Neural cell (in vitro differentiated cells): ENCODE measurements around the gene MOCS1. TPM values are rescaled to one million over a fixed set of nuclear protein-coding genes. Genes with fewer than 3 reads are reported as not detected.

Experiments
- H2AFZ ChIP-seq: fragments of 200-600, 300-800 bp; sonication (generic), shearing (Covaris generic); 2 replicates; pipeline ENCODE4 v1.6.0; 2014; ENCODE audit warnings: low read depth, mild to moderate bottlenecking, antibody characterized with exemption, low read length, moderate library complexity
- H3F3A ChIP-seq: fragments of 200-600 bp; shearing (Covaris generic); 2 replicates; pipeline ENCODE4 v1.6.1; 2016; ENCODE audit warnings: mild to moderate bottlenecking, moderate library complexity, mixed read lengths, antibody characterized with exemption, low read length; ENCODE audit not compliant: insufficient read depth, poor library complexity, severe bottlenecking
- H3K27ac ChIP-seq: fragments of 200-600, 300-800 bp; sonication (generic), shearing (Covaris generic); 2 replicates; pipeline ENCODE4 v1.5.1; 2014; ENCODE audit warnings: mild to moderate bottlenecking, low read length, moderate library complexity
- H3K27me3 ChIP-seq: fragments of 300-800, 200-600 bp; sonication (generic), shearing (Covaris generic); 2 replicates; pipeline ENCODE4 v1.6.0; 2014; ENCODE audit warnings: mild to moderate bottlenecking, low read depth, low read length, moderate library complexity; ENCODE audit not compliant: insufficient read depth
- H3K36me3 ChIP-seq: fragments of 300-800, 200-600 bp; sonication (generic), shearing (Covaris generic); 2 replicates; pipeline ENCODE4 v1.5.1; 2014; ENCODE audit warnings: mild to moderate bottlenecking, antibody characterized with exemption, low read length, moderate library complexity; ENCODE audit not compliant: insufficient read depth
- H3K4me2 ChIP-seq: fragments of 300-800, 200-600 bp; sonication (generic), shearing (Covaris generic); 2 replicates; pipeline ENCODE4 v1.6.0; 2014; ENCODE audit warnings: mild to moderate bottlenecking, low read length
- H3K4me3 ChIP-seq: fragments of 300-800, 200-600 bp; sonication (generic), shearing (Covaris generic); 2 replicates; pipeline ENCODE4 v1.5.1; 2014; ENCODE audit warnings: mild to moderate bottlenecking, low read length, moderate library complexity
- H3K79me2 ChIP-seq: fragments of 200-600 bp; shearing (Covaris generic); replicated peaks from 2 replicates; pipeline ENCODE4 v1.6.0; 2014; ENCODE audit warnings: mild to moderate bottlenecking, low read length, moderate library complexity; ENCODE audit not compliant: insufficient read depth
- H3K9ac ChIP-seq: fragments of 300-800, 200-600 bp; sonication (generic), shearing (Covaris generic); 2 replicates; pipeline ENCODE4 v1.6.1; 2016; ENCODE audit warnings: mild to moderate bottlenecking, low read length, mixed read lengths
- H3K9me2 ChIP-seq: fragments of 200-600 bp; shearing (Covaris generic); 2 replicates; pipeline ENCODE4 v1.6.1; 2016; ENCODE audit warnings: mild to moderate bottlenecking, low read length, mixed read lengths; ENCODE audit not compliant: insufficient read depth
- H3K9me3 ChIP-seq: fragments of 200-600, 300-800 bp; sonication (generic), shearing (Covaris generic); 2 replicates; pipeline ENCODE4 v1.6.1; 2016; ENCODE audit warnings: mild to moderate bottlenecking, mixed run types, low read length, moderate library complexity, mixed read lengths
- H4K20me1 ChIP-seq: fragments of 200-600 bp; shearing (Covaris generic); 2 replicates; pipeline ENCODE4 v1.6.1; 2016; ENCODE audit warnings: mild to moderate bottlenecking, mixed run types; ENCODE audit not compliant: insufficient read depth
- EP300 ChIP-seq: fragments of 450-650 bp; conservative IDR thresholded peaks from 2 replicates; pipeline ENCODE4 v1.6.1; 2014; ENCODE audit warnings: antibody characterized with exemption, mild to moderate bottlenecking, moderate library complexity; ENCODE audit not compliant: poor library complexity, severe bottlenecking
- EZH2 ChIP-seq: fragments of 200-600, 300-800 bp; shearing (Covaris generic), sonication (generic); IDR thresholded peaks from 2 replicates; pipeline ENCODE4 v1.6.1; 2014; ENCODE audit warnings: antibody characterized with exemption, low read length, borderline replicate concordance, mild to moderate bottlenecking; ENCODE audit not compliant: insufficient read depth, poor library complexity, severe bottlenecking
- MXI1 ChIP-seq: fragments of 450-650 bp; conservative IDR thresholded peaks from 2 replicates; pipeline ENCODE4 v1.6.1; 2014; ENCODE audit warnings: antibody characterized with exemption, mild to moderate bottlenecking; ENCODE audit not compliant: poor library complexity, severe bottlenecking
- POLR2AphosphoS5 ChIP-seq: IDR thresholded peaks from 2 replicates; pipeline ENCODE4 v1.6.1; 2012
- RAD21 ChIP-seq: fragments of 450-650 bp; conservative IDR thresholded peaks from 2 replicates; pipeline ENCODE4 v1.6.1; 2014; ENCODE audit warnings: antibody characterized with exemption, mild to moderate bottlenecking, moderate library complexity
- SMC3 ChIP-seq: fragments of 450-650 bp; conservative IDR thresholded peaks from 2 replicates; pipeline ENCODE4 v1.6.1; 2014; ENCODE audit warnings: antibody characterized with exemption, mild to moderate bottlenecking, moderate library complexity; ENCODE audit not compliant: poor library complexity
- TAF1 ChIP-seq: IDR thresholded peaks from 2 replicates; pipeline ENCODE4 v1.6.1; 2012; ENCODE audit warnings: low read depth
- polyA plus RNA-seq: library from polyadenylated mRNA; depleted of rRNA; stranded (reverse); fragments of >200 nt; gene quantifications from 2 replicates; pipeline ENCODE4 v1.2.3, GENCODE V29; 2014
- TF ChIP-seq, protein P1 (sequence below): fragments of 450-650 bp; IDR thresholded peaks from 2 replicates; pipeline ENCODE4 v1.5.1; 2014; ENCODE audit warnings: antibody characterized with exemption, mild to moderate bottlenecking, moderate library complexity; ENCODE audit not compliant: poor library complexity, severe bottlenecking
- TF ChIP-seq, protein P2 (sequence below): IDR thresholded peaks from 2 replicates; pipeline ENCODE4 v1.6.1; 2012; ENCODE audit warnings: borderline replicate concordance

The MOCS1 gene
- polyA plus RNA-seq, 1 donor from 2014 or later = 4.6 TPM

DNA sequence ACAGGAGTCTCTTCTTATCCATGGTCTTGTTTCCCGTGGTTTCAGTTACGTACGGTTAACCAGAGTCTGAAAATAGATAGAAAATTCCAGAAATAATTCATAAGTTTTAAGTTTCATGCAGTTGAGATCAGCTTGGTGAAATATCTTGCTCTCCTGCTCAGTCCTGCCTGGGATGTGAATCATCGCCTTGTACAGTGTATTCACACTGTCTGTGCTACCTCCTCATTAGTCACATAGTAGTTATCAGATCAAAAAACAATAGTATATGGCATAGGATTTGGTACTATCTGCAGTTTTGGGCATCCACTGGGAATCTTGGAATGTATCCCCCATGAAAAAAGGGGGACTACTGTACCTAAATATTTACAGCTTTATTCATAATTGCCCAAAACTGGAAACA is 22.7 kb upstream of the MOCS1 start:
- H3K9me2 ChIP-seq = no peaks in the 10 kb centered on the region
- no peaks in the 10 kb centered on the region for H3K9me3 ChIP-seq
- H3K27ac ChIP-seq = no peak overlapping the region
- no peaks in the 10 kb centered on the region for H3F3A ChIP-seq
- H4K20me1 ChIP-seq = no peaks in the 10 kb centered on the region
- no peak overlapping the region for H3K4me2 ChIP-seq
- no peak for TF ChIP-seq TAF1
- no peak for TF ChIP-seq RAD21
- TF ChIP-seq EZH2 = no peak
- TF ChIP-seq, protein P1, sequence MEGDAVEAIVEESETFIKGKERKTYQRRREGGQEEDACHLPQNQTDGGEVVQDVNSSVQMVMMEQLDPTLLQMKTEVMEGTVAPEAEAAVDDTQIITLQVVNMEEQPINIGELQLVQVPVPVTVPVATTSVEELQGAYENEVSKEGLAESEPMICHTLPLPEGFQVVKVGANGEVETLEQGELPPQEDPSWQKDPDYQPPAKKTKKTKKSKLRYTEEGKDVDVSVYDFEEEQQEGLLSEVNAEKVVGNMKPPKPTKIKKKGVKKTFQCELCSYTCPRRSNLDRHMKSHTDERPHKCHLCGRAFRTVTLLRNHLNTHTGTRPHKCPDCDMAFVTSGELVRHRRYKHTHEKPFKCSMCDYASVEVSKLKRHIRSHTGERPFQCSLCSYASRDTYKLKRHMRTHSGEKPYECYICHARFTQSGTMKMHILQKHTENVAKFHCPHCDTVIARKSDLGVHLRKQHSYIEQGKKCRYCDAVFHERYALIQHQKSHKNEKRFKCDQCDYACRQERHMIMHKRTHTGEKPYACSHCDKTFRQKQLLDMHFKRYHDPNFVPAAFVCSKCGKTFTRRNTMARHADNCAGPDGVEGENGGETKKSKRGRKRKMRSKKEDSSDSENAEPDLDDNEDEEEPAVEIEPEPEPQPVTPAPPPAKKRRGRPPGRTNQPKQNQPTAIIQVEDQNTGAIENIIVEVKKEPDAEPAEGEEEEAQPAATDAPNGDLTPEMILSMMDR = no peak
- no peak for TF ChIP-seq POLR2AphosphoS5
- TF ChIP-seq, protein P2, sequence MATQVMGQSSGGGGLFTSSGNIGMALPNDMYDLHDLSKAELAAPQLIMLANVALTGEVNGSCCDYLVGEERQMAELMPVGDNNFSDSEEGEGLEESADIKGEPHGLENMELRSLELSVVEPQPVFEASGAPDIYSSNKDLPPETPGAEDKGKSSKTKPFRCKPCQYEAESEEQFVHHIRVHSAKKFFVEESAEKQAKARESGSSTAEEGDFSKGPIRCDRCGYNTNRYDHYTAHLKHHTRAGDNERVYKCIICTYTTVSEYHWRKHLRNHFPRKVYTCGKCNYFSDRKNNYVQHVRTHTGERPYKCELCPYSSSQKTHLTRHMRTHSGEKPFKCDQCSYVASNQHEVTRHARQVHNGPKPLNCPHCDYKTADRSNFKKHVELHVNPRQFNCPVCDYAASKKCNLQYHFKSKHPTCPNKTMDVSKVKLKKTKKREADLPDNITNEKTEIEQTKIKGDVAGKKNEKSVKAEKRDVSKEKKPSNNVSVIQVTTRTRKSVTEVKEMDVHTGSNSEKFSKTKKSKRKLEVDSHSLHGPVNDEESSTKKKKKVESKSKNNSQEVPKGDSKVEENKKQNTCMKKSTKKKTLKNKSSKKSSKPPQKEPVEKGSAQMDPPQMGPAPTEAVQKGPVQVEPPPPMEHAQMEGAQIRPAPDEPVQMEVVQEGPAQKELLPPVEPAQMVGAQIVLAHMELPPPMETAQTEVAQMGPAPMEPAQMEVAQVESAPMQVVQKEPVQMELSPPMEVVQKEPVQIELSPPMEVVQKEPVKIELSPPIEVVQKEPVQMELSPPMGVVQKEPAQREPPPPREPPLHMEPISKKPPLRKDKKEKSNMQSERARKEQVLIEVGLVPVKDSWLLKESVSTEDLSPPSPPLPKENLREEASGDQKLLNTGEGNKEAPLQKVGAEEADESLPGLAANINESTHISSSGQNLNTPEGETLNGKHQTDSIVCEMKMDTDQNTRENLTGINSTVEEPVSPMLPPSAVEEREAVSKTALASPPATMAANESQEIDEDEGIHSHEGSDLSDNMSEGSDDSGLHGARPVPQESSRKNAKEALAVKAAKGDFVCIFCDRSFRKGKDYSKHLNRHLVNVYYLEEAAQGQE = no peak
- TF ChIP-seq EP300 = no peak
- no peak for TF ChIP-seq SMC3
- no peak for TF ChIP-seq MXI1
- no peaks in the 10 kb centered on the region for H3K27me3 ChIP-seq
- no peaks in the 10 kb centered on the region for H3K36me3 ChIP-seq
- H3K9ac ChIP-seq = no peak overlapping the region
- H2AFZ ChIP-seq = no peak overlapping the region
- no peak overlapping the region for H3K4me3 ChIP-seq
- H3K79me2 ChIP-seq = no peaks in the 10 kb centered on the region

DNA sequence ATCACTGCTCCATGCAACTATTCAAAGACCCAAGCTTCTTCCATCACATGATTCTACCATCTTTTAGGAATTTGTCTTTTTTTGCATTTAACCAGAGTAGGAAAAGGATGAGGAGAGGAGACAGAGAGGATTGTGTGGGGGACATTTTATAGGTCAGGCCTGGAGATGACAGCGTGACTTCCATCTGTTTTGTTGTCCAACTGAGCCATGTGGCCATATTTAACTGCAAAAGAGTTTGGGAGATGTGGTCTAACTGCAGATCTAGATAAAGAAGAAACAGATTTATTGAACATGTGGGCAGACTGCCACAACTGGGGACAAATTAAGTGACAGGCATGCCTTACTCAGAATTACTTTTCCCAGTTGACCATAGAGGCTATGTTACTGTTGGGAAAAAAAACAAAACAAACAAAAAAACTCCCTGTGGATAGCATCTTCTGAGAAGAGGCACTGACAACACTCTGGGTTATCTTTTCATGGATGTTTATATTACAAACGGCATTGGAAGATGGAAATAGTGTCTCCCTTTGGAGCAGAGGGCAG is 18.9 kb upstream of the MOCS1 start:
- Histone ChIP-seq H3K27ac (no peak overlapping the region), H3K9ac (no peak overlapping the region), H3K9me3 (no peaks in the 10 kb centered on the region)

DNA sequence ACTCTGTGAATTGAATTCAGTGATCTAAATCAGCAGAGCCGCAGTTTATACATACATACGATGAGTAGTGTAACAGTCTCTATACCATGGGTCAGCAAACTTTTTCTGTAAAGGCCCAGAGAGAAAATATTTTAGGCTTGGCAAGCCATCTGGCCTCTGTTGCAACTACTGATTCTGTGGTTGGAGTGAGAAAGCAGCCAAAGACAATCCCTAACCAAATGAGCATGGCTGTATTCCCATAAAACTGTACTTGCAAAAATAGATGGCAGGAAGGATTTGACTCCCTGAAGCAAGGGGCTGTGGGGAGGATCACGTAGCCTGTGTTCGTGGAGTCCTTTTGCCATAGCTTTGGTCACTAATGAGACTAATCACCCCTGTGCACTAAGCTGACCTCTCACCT is 17.9 kb upstream of the MOCS1 start:
- H3K9ac ChIP-seq = no peak overlapping the region
- H3K4me2 ChIP-seq = no peak overlapping the region
- no peak overlapping the region for H2AFZ ChIP-seq

More for the DNA sequence above, 18.9 kb upstream of the MOCS1 start:
- Histone ChIP-seq H3K9me2 (no peaks in the 10 kb centered on the region), H3K36me3 (no peaks in the 10 kb centered on the region), H3K4me2 (no peak overlapping the region), H2AFZ (no peak overlapping the region), H3K27me3 (no peaks in the 10 kb centered on the region), H3K79me2 (no peaks in the 10 kb centered on the region), H4K20me1 (no peaks in the 10 kb centered on the region), H3K4me3 (no peak overlapping the region), H3F3A (no peaks in the 10 kb centered on the region)
- TF ChIP-seq POLR2AphosphoS5 = no peak

More for the DNA sequence above, 17.9 kb upstream of the MOCS1 start:
- no peaks in the 10 kb centered on the region for H3K27me3 ChIP-seq
- no peaks in the 10 kb centered on the region for H4K20me1 ChIP-seq
- H3K9me2 ChIP-seq = no peaks in the 10 kb centered on the region
- no peaks in the 10 kb centered on the region for H3F3A ChIP-seq
- TF ChIP-seq SMC3 (no peak), TAF1 (no peak), POLR2AphosphoS5 (no peak), RAD21 (no peak), EZH2 (no peak), EP300 (no peak)
- TF ChIP-seq, protein P2 = no peak
- TF ChIP-seq, protein P1 = no peak
- H3K27ac ChIP-seq = no peak overlapping the region
- H3K36me3 ChIP-seq = no peaks in the 10 kb centered on the region
- no peaks in the 10 kb centered on the region for H3K79me2 ChIP-seq
- no peak overlapping the region for H3K4me3 ChIP-seq
- H3K9me3 ChIP-seq = no peaks in the 10 kb centered on the region
